HG03103 (cell line): ENCODE data around the gene SLC25A6.
"Not testable (repeated sequence)": the region's sequence is repeated elsewhere in the genome, so short reads cannot be mapped to it uniquely, and the experiment has no call there.

ENCODE experiments used
- ATAC-seq: cut with Tn5 transposase; IDR thresholded peaks from one replicate; pipeline ENCODE4 v1.9.1; 2021; ENCODE audit warnings: low read depth; ENCODE audit not compliant: unreplicated experiment

The SLC25A6 gene

DNA sequence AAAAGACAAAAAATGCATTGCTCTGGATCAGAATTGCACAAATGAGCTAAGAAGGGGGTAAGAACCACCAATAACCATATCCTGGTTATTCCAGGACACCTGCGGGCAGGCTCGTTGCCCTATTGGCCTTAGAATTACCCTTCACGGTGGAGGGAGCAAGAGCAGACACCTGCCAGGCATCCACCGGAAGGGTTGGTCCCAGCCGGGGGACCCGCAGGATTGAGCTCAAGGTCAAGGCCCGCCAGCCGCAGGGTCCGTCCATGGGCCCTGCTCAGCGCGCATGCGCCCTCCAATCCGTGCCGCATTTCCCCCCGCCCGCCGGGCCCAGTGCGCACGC lies 575 bp downstream of the SLC25A6 start:
- ATAC-seq: peak; percentile 32

DNA sequence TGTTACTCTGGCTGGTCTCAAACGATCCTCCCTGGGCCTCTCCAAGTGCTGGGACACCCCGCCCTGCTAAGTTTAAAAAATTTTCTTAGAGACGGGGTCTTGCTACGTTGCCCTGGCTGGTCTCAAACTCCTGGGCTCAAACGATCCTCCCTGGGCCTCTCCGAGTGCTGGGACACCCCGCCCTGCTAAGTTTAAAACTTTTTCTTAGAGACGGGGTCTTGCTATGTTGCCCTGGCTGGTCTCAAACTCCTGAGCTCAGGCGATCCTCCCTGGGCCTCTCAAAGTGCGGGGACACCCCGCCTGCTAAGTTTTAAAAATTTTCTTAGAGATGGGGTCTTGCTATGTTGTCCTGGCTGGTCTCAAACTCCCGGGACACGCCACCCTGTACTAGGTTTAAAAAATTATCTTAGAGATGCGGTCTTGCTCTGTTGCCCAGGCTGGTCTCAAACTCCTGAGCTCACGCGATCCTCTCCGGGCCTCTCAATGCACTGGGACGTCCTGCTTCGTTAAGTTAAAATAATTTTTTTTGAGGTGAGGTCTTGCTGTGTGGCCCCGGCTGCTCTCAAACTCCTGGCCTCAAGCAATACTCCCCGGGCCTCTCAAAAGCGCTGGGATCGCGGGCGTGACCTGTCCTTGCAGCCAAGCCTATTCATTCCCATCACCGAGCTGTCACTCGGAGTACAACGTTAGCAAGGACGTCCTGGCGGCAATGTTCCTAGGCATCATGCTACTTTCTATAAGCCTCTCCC lies 1.1 kb downstream of the SLC25A6 start:
- ATAC-seq: no peak

GRCh38 chrX:1389993-1390285 lies 2.0 kb downstream of the SLC25A6 start:
- ATAC-seq: no peak

GRCh38 chrX:1389181-1389992 lies 2.5 kb downstream of the SLC25A6 start:
- ATAC-seq: no peak

DNA sequence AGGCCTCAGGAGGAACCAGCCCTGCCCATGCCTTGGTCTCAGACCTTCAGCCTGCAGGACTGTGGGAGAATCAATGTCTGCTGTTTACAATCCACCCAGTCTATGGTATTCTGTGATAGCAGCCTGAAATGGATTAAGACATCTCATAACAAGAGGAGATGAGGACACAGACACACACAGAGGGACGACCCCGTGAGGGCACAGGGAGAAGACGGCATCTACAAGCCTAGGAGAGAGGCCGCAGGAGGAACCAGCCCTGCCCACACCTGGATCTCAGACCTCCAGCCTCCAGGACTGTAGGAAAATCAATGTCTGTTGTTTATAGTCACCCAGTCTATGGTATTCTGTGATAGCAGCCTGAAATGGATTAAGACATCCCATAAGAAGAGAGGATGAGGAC lies 3.3 kb downstream of the SLC25A6 start:
- no peak for ATAC-seq

DNA sequence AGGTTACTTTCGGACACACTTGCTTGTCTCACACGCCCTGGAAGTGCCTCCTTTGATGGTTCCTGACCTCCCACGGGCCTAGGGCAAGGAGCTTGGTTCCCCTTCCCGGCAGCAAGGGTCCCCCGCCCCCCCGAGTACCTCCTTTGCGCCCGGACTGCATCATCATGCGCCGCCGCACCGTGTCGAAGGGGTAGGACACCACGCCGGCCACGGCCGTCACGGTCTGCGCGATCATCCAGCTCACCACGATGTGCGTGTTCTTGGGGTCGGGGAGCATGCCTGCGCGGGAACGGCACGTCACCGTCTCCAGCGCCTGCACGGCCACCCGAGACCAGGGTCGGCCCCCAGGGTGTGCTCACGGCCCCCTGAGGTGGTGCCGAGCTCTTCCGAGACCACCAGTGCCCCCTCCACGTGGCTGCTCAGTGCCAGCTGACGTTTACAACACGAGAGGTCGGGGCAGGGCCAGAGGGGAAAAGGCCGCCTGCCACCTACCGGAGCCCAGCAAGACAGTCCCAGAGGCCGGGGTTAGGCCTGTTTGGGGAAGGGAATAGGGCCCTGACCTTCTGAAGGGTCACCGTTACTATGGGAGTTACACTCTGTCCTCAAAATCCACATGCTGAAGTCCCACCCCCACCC lies 4.7 kb downstream of the SLC25A6 start:
- no peak for ATAC-seq

GRCh38 chrX:1386338-1387127 lies 5.4 kb downstream of the SLC25A6 start:
- no peak for ATAC-seq

DNA sequence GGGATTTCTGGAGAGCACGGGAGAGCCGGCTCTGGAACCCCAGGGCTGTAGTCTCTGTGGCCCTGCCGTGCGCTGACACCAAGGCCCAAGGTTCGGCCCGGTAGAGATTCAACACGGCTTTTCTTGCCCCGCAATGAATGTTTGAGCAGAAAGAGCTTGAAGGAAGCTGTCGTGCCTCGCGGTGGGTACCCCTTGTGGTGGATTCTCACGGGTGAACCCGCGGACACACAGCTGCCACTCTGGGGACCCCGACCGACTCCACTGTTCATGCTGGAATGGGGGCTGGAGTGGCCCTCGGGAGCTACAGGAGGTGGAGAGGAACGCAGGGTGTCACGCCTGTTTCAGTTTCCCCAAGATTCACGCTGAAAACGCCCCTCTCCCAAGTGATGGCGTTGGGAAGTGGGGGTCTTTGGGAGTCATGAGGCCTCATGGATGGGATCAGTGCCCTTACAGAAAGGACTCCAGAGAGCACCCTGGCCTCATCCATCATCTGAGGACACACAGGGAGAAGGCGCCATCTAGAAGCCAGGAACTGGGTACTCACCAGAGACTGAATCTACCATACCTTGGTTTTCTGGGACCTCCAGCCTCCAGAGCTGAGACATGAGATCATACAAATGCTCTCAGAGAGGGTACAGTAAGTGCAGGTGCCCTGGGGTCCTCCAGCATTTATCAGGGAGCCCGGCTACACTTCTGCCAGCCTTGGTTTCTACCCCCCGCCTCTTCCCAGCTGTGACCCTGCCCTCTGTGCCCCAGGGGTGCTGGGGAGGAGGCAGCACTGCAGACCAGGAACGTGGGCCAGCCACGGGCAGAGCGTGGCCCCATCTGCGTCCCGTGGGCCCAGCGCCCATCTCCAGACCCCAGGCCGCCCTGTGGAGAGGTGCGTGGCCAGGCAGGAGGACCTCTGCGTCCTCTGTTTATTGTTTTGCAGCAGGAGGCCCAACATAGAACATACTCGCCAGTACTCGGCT lies 6.4 kb downstream of the SLC25A6 start:
- no peak for ATAC-seq

- ATAC-seq: no peak
Measured at GRCh38 chrX:1384658-1385252, 7.2 kb downstream of the SLC25A6 start.

DNA sequence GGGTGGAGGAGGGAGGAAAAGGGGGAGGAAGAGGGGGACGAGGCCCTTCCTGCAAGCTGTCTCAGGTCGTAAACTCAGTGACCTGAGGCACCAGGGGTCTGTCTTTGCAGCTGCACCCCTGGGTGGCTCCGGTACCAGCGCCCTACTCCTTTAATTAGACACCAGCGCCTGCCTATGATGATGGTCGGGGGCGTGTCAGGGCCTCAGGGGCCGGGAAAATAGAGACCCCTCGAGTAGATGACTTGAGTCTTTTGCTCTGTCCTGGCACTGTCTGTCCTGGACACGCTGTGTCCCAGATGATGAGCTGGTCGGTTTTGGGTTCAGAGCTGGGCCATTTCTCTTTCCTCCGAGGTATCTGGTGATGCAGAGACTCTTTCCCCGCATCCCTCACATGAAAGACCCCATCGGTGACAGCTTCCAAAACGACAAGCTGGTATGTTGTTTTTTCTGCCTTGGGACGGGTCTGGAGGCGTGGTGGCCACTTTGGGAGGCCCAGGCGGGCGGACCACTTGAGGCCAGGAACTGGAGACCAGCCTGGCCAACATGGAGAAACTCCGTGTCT lies 11.2 kb downstream of the SLC25A6 start:
- no peak for ATAC-seq

GRCh38 chrX:1378306-1378759 lies 13.6 kb downstream of the SLC25A6 start:
- no peak for ATAC-seq

DNA sequence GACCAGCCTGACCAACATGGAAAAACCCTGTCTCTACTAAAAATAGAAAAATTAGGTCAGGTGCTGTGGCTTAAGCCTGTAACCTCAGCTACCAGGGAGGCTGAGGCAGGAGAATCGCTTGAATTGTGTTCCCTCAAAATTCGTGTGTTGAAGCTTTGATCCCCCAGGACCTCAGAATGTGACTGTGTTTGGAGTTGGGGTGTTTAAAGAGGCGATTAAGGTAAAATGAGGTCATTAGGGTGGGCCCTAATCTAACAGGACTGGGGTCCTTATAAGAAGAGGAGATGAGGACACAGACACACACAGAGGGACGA lies 23.6 kb downstream of the SLC25A6 start:
- ATAC-seq: no peak

- ATAC-seq: not testable (repeated sequence)
Measured at GRCh38 chrX:1366363-1366762, 25.6 kb downstream of the SLC25A6 start.

GRCh38 chrX:1361910-1362309 lies 30.0 kb downstream of the SLC25A6 start:
- ATAC-seq: no peak

GRCh38 chrX:1361275-1361674 lies 30.6 kb downstream of the SLC25A6 start:
- no peak for ATAC-seq

DNA sequence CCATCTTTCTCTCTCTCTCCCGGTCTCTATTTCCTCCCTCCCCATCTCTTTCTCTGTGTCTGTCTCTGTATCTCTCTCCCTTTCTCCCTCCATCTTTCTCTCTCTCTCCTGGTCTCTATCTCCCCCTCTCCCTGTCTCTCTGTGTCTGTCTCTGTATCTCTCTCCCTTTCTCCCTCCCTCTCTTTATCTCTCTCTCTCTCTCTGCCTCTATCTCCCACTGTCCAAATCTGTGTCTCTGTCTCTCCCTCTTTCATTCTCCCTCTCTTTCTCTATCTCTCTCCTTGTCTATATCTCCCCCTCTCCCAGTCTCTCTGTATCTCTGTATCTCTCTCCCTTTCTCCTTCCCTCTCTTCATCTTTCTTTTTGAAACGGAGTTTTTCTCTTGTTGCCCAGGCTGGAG lies 31.7 kb downstream of the SLC25A6 start:
- ATAC-seq: no peak

GRCh38 chrX:1359477-1359873 lies 32.4 kb downstream of the SLC25A6 start:
- ATAC-seq: no peak

DNA sequence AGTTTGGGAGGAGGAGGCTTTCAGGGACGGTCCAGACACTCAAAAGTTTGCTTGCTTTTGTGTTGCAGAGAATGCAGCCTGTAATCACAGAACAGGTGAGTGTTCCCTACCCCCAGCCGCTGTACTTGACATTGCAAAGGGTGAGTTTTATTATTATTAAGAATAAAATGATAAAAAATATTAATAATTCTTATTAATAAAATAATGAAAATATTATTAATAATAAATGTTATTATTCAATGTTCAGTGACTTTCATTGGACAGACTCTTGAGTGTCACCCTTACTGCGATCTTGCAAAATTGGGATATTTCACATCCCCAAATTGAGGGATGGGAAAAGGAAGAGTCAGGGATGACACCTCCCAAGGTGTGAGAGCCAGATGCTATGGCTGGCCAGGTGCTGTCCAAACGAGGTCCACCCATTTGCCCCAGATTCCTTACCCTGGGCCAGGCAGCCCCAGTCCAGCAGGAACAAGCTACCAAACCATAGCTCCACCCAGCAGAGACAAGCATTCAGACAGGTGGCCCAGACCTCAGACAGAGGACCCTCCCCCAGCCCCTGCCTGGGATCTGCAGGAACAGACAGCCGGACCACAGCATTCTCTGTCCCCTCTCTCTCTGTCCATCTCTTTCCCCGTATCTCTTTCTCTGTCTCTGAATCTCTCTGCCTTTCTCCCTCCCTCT lies 33.0 kb downstream of the SLC25A6 start:
- ATAC-seq: no peak

DNA sequence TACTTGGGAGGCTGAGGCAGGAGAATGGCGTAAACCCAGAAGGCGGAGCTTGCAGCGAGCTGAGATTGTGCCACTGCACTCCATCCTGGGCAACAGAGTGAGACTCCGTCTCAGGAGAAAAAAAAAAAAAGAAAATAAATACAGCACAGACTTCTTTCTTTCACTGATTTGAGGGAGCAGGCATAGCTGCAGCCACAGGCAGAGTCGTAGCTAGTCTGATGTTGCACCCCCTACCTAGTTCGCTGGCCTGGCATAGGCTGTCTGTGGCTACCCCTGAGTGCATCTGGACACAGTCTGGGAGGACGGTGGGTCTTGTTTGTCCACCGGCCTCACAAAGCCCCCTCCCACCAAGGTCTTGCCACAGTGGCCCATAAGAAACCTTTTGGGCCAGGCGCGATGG lies 33.9 kb downstream of the SLC25A6 start:
- no peak for ATAC-seq
